ENCODE results near the gene FCER2.

The FCER2 gene

DNA sequence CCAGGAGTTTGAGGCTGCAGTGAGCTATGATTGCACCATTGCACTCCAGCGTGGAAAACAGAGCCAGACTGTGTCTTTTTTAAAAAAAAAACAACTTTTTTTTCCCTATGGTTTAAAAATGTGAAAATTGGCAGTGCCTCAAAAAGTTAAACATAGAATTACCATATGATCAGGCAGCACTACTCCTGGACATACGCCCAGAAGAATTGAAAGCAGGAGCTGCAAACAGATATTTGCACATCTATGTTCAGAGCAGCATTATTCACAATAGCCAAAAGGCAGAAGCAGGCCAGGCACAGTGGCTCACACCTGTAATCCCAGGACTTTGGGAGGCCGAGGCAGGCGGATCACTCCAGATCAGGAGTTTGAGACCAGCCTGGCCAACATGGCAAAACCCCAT is 36.9 kb downstream of the FCER2 start:
- H3K27ac ChIP-seq: no peak overlapping the region
- TF ChIP-seq ZFX (IDR thresholded peaks at IDR 0.05; ENCODE audit: borderline replicate concordance) (no peak), CTCF (IDR thresholded peaks at IDR 0.05) (no peak)

DNA sequence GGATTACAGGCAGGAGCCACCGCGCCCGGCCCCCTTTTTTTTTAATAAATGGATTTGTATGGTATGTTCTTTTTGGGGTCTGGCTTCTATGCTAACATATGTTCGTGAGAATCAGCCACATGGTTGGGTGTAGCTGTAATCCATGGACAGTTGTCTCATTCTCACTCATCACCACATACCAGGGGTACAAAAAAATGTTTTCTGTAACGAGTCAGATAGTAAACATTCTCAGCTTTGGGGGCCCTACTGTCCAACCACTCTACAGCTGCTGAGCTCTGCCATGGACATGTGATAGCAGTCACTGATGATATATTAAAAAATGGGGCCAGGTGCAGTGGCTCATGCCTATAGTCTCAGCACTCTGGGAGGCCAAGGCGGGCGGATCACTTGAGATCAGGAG is 38.2 kb downstream of the FCER2 start:
- TF ChIP-seq ZFX (IDR thresholded peaks at IDR 0.05; ENCODE audit: borderline replicate concordance) (no peak), CTCF (IDR thresholded peaks at IDR 0.05) (no peak)
- no peak overlapping the region for H3K27ac ChIP-seq

DNA sequence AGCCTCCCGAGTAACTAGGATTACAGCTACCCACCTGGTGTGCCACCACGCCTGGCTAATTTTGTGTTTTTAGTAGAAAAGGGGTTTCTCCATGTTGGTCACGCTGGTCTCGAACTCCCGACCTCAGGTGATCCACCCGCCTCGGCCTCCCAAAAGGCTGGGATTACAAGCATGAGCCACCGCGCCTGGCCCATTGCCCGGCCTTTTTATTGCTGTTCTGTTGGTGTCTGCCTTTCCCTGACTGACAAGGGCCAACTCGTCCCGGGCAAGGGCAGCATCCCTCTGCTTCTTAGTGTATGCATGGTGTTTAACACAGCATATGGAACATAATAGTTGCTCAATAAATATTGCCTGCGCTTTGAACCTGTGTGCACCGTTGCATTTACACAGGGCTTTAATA is 39.3 kb downstream of the FCER2 start:
- TF ChIP-seq CTCF (IDR thresholded peaks at IDR 0.05) (no peak), ZFX (IDR thresholded peaks at IDR 0.05; ENCODE audit: borderline replicate concordance) (no peak)
- no peak overlapping the region for H3K27ac ChIP-seq

GRCh38 chr19:7661744-7662538 is 40.0 kb downstream of the FCER2 start:
- no peak overlapping the region for H3K27ac ChIP-seq
- TF ChIP-seq CTCF (IDR thresholded peaks at IDR 0.05): no peak
- no peak for TF ChIP-seq ZFX (IDR thresholded peaks at IDR 0.05; ENCODE audit: borderline replicate concordance)

DNA sequence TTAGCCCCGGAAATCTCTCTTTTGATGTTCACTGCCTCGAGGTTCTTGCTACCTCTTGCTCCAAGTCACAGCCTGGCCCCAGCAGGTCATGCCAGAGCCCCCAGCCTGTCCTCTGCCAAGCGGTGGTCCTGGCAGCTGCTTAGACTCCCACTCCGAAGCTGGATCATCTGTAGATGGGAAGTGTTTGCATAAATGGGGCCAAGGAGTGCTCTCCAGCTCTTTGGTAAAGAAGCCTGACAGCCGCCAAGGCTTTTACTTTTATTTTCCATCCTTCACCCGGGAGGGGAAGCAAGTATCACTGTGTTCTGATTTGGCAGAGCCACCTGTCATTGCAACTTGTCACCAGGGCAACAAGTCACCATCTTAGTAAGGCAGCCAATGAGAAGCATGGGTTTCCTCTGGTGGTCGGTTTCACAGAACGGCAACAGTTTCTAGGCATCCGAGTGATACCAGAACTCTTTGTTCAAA is 43.7 kb downstream of the FCER2 start:
- no peak overlapping the region for H3K27ac ChIP-seq
- TF ChIP-seq CTCF (IDR thresholded peaks at IDR 0.05) (no peak), ZFX (IDR thresholded peaks at IDR 0.05; ENCODE audit: borderline replicate concordance) (no peak)

GRCh38 chr19:7657131-7657751 is 44.7 kb downstream of the FCER2 start:
- TF ChIP-seq CTCF (IDR thresholded peaks at IDR 0.05) (no peak), ZFX (IDR thresholded peaks at IDR 0.05; ENCODE audit: borderline replicate concordance) (no peak)
- H3K27ac ChIP-seq: no peak overlapping the region

- H3K27ac ChIP-seq: no peak overlapping the region
- TF ChIP-seq ZFX (IDR thresholded peaks at IDR 0.05; ENCODE audit: borderline replicate concordance) (no peak), CTCF (IDR thresholded peaks at IDR 0.05) (no peak)
Observed at GRCh38 chr19:7655581-7655980, 46.4 kb downstream of the FCER2 start.

Data from 22Rv1 (cell line).